LNCAP (cell line): Measurements from ENCODE around the gene CXCL12.

Source experiments
- TF ChIP-seq, protein P1 (sequence below): fragments of 450-650 bp; IDR thresholded peaks from 2 replicates; pipeline ENCODE4 v1.5.1; 2017; ENCODE audit warnings: mild to moderate bottlenecking

The CXCL12 gene

DNA sequence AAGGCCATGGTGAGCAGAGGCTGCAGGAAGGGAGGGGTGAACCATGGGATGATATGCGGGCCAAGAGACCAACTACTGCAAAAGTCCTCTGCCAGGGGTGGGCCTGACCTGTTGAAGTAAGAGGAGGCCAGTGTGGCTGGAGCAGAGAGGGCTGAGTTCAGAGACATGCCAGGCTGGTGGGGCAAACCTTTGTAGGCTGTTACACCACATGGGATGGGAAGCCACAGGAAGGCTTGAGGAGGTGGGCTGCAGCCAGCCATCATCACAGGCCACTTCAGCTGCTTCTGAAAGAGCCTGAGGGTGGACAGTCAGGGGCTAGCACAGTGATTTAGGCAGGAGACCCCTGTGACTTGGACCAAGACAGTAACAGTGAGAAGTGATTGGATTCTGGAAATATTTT, 20.3 kb downstream of the CXCL12 start:
- TF ChIP-seq, protein P1, sequence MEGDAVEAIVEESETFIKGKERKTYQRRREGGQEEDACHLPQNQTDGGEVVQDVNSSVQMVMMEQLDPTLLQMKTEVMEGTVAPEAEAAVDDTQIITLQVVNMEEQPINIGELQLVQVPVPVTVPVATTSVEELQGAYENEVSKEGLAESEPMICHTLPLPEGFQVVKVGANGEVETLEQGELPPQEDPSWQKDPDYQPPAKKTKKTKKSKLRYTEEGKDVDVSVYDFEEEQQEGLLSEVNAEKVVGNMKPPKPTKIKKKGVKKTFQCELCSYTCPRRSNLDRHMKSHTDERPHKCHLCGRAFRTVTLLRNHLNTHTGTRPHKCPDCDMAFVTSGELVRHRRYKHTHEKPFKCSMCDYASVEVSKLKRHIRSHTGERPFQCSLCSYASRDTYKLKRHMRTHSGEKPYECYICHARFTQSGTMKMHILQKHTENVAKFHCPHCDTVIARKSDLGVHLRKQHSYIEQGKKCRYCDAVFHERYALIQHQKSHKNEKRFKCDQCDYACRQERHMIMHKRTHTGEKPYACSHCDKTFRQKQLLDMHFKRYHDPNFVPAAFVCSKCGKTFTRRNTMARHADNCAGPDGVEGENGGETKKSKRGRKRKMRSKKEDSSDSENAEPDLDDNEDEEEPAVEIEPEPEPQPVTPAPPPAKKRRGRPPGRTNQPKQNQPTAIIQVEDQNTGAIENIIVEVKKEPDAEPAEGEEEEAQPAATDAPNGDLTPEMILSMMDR, result no peak

DNA sequence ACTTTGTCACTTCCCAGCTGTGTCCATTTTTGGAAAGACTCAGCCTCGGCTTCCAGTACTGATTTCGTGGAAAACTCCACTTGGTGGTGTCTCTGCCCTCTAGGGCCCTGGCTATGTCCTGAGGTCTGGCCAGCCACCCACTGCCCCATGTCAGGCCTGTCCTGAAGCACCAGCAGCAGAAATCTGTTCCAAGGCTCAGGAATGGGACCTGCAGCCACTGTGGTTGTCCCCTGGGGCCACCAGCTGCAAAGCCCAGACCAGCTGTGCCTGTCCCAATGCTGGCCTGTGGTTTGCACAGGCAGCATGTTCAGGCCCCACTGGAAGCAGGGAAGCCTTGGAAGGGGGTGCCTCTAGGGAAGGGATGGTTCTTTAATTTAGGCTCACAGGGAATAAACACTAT, 21.2 kb downstream of the CXCL12 start:
- TF ChIP-seq, protein P1, result no peak

DNA sequence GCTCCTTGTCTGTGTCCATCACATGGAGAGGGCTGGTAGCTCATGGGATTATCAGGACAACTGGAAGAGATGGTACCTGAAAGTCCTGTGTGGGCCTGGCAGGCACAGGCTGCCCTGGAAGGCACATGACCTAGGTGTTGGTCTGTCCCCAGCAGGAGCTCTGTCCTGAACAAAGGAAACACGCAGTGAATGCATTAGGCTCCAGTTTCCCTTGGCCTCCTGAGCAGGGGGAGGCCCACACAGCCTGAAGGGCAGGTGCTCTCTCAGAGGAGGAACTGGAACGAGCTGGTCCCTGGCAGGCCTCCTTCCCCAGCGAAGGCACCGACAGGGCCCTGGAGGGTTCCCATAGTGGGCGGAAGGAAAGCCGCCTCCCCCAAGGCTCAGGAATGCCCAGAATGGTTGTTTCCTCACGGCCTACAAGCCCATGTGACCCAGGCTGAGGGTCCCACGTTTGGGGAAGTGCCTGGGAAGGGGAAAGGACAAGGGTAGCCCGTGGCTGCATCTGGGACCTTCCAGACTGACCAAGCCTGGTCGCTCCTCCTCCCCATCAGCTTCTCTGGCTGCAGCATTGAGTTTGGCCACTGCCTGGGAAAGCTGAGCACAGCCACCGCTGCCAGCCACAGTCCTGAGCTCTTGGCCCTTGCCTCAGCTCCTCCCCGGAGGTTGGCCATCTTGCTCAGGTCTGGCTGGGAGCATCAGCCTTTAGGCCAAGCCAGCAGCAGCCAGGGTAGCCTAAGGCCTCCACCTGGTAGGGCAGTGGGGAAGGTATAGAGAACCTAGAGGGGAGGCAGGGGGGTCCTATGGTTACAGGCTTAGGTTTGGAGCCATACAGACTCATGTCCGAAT, 21.8 kb downstream of the CXCL12 start:
- TF ChIP-seq, protein P1, result no peak

DNA sequence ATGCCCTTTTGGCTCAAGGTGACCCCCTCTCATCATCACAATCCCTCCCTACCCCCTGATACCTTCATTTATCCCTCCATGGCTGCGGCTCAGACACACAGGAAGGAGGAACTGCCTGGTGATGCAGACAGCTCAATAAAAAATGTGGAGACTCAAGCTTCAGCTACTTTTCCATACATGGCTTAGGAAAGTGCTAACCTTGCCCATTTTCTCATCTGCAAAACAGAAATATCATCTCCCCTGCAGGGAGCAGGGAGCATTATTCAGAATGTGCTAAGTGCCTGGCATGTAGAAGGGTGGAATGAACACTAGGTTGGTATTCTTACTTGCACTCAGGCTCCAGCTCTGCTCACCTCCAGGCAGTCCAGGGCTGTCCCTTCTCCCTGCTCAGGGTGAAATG, 23.8 kb downstream of the CXCL12 start:
- TF ChIP-seq, protein P1, result no peak

DNA sequence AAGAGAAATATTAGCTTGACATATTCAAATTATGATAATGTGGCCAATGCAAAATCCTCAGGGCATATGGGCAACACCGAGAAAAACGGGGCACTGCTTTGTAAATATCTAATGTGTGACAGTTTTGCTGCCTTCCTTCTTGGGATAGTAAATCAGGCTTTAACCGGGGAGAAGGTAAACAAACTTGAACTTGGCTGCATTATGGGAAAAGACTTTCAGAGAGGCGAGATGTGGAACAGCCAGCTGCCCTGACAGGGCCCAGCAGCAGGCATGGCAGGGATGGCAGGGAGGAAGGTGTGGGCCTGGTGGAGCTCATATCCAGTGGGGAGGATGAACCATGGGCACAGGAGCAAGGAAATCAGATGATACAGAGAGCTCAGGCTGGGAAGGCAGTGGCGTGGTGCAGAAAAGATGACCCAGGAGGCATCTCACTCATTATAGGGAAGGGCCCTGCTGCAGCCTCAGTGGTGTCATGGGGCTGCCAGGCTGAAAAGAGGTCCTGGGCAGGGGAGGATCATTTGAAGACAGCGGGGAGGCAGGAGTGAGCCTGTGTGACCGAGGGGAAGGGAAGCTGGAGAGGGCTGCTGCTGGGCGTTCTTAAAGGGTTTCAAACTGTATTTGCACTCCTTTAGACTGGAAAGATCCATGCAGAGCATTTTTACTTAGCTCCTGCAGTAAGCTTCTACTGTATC, 26.7 kb downstream of the CXCL12 start:
- TF ChIP-seq, protein P1, result no peak

DNA sequence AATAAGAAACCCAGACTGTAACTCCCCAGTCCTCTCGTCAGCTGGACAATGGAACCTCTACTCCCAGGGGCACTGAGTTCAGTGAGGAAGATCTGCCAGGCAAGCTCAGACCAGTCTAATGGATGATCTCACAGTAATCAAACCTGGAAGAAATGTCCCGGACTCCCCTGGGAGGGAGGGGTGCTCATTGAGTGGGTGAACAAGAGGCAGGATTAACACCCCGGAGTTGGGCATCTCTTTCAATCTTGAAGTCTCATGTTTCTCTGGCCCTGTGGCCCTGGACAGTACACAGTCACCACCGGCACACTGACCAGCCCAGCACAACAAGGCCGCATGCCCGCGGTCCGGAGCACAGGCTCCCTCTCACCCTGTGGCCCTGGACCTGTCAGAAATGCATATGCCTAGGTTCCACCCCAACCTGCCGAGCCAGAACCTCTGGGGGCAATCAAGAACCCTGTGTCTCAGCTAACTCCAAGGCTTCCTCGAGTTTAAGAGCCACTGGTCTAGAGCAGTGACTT, 27.8 kb downstream of the CXCL12 start:
- TF ChIP-seq, protein P1, result no peak

DNA sequence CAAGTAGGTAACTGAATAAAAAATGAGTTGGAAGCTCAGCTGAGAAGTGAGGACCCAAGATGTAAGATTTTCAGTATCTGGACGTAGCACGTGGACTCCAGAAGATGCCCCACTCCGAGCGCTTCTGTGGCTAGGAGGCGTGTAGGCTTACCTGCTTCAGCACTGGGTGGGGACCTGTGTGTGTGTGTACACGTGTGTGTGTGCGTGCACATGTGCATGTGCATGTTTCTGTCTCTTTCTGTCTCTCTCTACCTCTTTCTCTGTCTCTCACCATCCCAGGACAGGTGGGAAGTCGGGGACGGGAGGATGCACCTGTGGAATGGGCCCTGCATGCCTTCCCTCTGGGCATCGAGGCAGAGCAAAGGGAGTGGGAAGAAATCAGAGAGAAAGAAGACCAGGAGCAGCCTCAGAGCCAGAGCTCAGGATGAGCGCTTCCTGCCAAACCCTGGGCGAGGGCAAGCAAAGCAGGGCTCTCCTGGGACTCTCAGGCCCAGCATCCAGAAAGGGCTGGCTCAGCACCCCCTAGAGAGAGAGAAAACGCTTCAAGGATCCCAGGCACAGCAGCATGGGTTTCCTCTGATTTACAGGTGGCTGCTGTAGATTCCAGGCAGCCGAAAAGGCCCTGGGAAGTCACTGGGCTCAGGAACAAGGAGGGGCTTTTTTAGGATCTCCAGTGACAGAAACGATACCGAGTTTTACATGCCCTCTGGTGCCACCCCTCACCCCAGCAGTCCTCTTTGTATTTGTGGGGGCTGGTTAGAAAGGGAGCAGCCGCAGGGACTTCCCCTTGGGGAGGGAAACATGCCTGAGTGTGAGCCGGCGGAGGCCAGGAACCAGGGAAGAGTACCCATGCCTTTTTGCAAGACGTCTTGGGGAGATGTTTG, 28.5 kb downstream of the CXCL12 start:
- TF ChIP-seq, protein P1, result no peak
